GM19023 (cell line): ENCODE results near the gene CCDC63.

Experiments
- ATAC-seq: cut with Tn5 transposase; IDR thresholded peaks from one replicate; pipeline ENCODE4 v1.9.1; 2021; ENCODE audit warnings: mild to moderate bottlenecking, moderate library complexity; ENCODE audit not compliant: unreplicated experiment

Gene CCDC63

GRCh38 chr12:110880651-110881050, 33.9 kb downstream of the CCDC63 start:
- ATAC-seq = no peak

DNA sequence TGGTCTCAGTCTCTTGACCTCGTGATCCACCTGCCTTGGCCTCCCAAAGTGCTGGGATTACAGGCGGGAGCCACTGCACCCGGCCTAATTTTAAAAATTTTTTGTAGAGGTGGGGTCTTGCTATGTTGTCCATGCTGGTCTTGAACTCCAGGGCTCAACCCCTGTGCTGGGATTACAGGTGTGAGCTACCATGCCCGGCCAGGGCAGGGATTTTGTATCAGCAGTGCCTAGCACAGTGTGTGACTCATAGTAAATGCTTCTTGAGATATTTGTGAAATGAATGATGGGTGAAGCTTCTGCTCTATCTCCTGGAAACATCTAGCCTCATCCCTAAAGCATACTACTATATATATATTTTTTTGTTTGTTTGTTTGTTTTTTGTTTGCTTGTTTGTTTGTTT, 36.5 kb downstream of the CCDC63 start:
- ATAC-seq = no peak

GRCh38 chr12:110885152-110885840, 38.5 kb downstream of the CCDC63 start:
- no peak for ATAC-seq

- ATAC-seq = no peak
Measured at GRCh38 chr12:110888256-110888991, 41.6 kb downstream of the CCDC63 start.

DNA sequence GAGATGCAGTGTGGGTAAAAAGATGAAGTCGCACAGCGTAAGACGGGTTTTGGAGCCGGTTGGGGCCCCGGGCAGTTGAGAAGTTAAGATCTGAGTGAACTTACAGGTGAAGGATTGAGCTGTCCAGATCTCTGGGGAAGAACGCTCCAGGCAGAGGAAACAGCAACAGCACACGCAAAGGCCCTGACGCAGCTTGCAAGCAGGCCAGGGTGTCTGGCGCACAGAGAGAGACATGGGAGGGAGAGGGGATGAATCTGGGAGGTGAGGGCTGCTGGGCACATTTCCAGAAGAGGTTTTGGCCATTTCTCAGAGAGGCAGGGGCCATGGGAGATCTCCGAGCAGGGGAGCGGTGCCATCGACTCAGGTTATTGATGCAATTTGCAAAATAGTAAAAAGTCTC, 42.6 kb downstream of the CCDC63 start:
- ATAC-seq = no peak

- ATAC-seq = no peak
Measured at GRCh38 chr12:110893956-110894355, 47.2 kb downstream of the CCDC63 start.

DNA sequence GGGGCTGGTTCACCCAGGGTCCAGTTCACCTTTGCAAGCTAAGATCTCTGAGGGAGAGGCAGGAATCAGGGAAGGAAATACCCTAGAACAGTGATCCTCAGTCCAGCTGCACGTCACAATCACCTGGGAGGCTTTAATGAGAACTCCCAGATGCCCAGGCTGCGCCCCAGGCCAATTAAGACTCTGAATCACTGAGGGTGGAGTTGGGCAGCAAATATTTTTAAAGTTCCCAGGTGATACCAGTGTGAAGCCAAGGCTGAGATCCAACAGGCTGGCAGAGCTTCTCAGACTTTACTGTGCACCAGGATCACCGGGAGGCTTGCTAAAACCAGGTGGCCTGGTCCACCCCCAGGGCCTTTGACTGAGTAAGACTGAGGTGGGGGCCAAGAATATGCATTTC, 49.8 kb downstream of the CCDC63 start:
- ATAC-seq = no peak

GRCh38 chr12:110901401-110901800, 54.6 kb downstream of the CCDC63 start:
- no peak for ATAC-seq

DNA sequence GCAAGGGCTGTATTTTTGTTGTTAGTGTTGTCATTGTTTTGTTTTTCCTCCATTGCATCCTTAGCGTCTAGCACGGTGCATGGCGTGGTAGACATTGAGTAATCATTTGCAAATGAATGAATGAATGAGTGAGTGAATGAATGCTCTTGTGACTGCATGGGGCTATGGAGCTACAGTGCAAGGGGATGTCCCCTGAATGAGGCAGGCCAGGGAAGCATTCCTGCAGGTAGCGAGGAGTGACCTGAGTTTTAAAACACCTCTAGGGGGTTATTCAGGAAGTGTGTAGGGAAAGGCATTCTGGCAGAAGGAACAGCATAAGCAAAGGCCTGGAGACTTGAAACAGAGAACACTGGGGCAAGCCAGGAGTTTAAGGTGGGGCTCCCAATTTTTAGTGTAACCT, 56.7 kb downstream of the CCDC63 start:
- no peak for ATAC-seq

DNA sequence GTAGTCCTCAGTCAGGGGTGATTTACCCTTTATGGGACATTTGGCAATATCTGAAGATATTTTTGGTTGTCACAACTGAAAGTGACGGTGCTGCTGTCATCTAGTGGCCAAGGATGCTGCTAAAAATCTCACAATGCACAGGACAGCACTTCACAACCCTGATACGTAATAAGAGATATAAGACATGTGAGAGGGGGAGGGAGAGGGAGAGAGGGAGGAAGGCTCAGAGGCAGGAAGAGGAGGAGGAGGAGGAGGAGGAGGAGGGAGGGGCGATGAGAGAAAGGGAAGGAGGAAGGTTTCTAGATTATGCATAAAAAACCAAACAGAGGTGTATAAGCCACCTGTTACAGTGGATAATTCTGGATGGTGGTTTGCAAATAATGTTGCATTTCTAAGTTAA, 59.3 kb downstream of the CCDC63 start:
- ATAC-seq = no peak

- no peak for ATAC-seq
Measured at GRCh38 chr12:110906516-110906915, 59.7 kb downstream of the CCDC63 start.

- ATAC-seq = no peak
Measured at GRCh38 chr12:110906985-110907384, 60.2 kb downstream of the CCDC63 start.

- ATAC-seq = no peak
Measured at GRCh38 chr12:110907583-110907982, 60.8 kb downstream of the CCDC63 start.

GRCh38 chr12:110908377-110909152, 61.8 kb downstream of the CCDC63 start:
- ATAC-seq = no peak

DNA sequence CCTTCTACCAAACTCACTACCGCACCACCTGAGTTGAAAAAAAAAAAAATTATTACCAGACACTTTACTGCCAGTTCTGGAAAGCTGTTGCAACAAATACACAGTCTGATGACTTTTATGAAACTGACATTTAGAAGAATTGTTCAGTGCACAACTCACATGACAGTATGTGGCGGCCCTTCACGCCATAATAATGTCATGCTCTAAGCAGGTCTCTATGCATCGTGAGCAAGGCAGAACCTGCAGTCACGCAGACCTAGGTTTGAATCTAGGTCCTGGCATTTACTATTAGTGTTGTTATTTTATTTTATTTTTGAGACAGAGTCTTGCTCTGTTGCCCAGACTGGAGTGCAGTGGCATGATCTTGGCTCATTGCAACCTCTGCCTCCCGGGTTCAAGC, 65.5 kb downstream of the CCDC63 start:
- ATAC-seq = no peak

GRCh38 chr12:110913119-110914056, 66.6 kb downstream of the CCDC63 start:
- ATAC-seq = peak; percentile 97

DNA sequence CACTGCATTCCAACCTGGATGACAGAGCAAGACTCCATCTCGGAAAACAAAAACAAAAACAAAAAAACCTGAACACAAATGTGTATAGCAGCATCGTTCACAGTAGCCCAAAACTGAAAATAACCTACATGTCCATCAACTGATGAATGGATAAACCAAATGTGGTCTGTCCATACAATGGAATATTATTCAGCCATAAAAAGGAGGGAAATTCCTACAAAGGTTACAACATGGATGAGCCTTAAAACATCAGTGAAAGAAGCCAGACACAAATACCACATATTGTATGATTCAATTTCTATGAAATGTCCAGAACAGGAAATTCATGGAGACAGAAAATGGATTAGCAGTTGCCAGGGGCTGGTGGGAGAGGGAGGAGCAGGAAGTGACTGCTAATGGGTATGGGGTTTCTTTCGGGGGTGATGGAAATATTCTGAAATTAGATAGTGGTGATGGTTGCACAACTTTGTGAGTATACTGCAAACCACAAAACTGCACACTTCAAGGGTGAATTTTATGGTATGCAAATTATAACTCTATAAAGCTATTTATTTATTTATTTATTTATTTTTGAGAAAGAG, 69.6 kb downstream of the CCDC63 start:
- no peak for ATAC-seq

- no peak for ATAC-seq
Measured at GRCh38 chr12:110917467-110917866, 70.7 kb downstream of the CCDC63 start.

- no peak for ATAC-seq
Measured at GRCh38 chr12:110917961-110918360, 71.2 kb downstream of the CCDC63 start.

GRCh38 chr12:110919720-110920119, 72.9 kb downstream of the CCDC63 start:
- ATAC-seq = no peak
